22Rv1 (cell line): Measurements from ENCODE around the gene COL23A1.

ENCODE experiments used
- H3K27ac ChIP-seq: fragments of 450-650 bp; 2 replicates; pipeline ENCODE4 v1.5.1; 2017
- CTCF ChIP-seq: fragments of 450-650 bp; IDR thresholded peaks from 2 replicates; pipeline ENCODE4 v1.5.1; 2017; ENCODE audit warnings: mild to moderate bottlenecking
- ZFX ChIP-seq: fragments of 450-650 bp; IDR thresholded peaks from 2 replicates; pipeline ENCODE4 v1.6.1; 2017; ENCODE audit warnings: antibody characterized with exemption, borderline replicate concordance

The COL23A1 gene

GRCh38 chr5:178349075-178349511 lies 241.1 kb downstream of the COL23A1 start:
- no peak for TF ChIP-seq CTCF
- no peak for TF ChIP-seq ZFX
- H3K27ac ChIP-seq: no peak overlapping the region

GRCh38 chr5:178348356-178349074 lies 241.7 kb downstream of the COL23A1 start:
- H3K27ac ChIP-seq: no peak overlapping the region
- TF ChIP-seq ZFX (no peak), CTCF (no peak)

- TF ChIP-seq ZFX (no peak), CTCF (no peak)
- H3K27ac ChIP-seq: no peak overlapping the region
These were observed 242.2 kb downstream of the COL23A1 start for GRCh38 chr5:178347956-178348355.

GRCh38 chr5:178346607-178347334 lies 243.4 kb downstream of the COL23A1 start:
- no peak for TF ChIP-seq CTCF
- TF ChIP-seq ZFX: no peak
- no peak overlapping the region for H3K27ac ChIP-seq

GRCh38 chr5:178343306-178343705 lies 246.9 kb downstream of the COL23A1 start:
- H3K27ac ChIP-seq: no peak overlapping the region
- TF ChIP-seq ZFX (no peak), CTCF (no peak)

GRCh38 chr5:178341851-178342140 lies 248.4 kb downstream of the COL23A1 start:
- no peak for TF ChIP-seq ZFX
- no peak for TF ChIP-seq CTCF
- no peak overlapping the region for H3K27ac ChIP-seq

- no peak overlapping the region for H3K27ac ChIP-seq
- TF ChIP-seq CTCF (no peak), ZFX (no peak)
These were observed 248.9 kb downstream of the COL23A1 start for GRCh38 chr5:178341091-178341850.
